Endothelial cell (in vitro differentiated cells): ENCODE data around the gene KLK14. TPM values are rescaled to one million over a fixed set of nuclear protein-coding genes. Genes with fewer than 3 reads are reported as not detected.

ENCODE experiments used
- DNase-seq: peaks from one replicate; pipeline ENCODE4 v3.0.0; 2021; ENCODE audit warnings: low spot score
- H3K27ac Mint-ChIP-seq: one replicate; pipeline ENCODE4 v1.8.0; 2021; ENCODE audit warnings: mixed read lengths, inconsistent platforms; ENCODE audit not compliant: unreplicated experiment
- H3K27me3 Mint-ChIP-seq: one replicate; pipeline ENCODE4 v1.8.0; 2021; ENCODE audit warnings: mild to moderate bottlenecking, moderate library complexity, mixed read lengths, inconsistent platforms; ENCODE audit not compliant: unreplicated experiment
- H3K36me3 Mint-ChIP-seq: one replicate; pipeline ENCODE4 v1.8.0; 2021; ENCODE audit warnings: mild to moderate bottlenecking, low read depth, mixed read lengths, inconsistent platforms; ENCODE audit not compliant: unreplicated experiment
- H3K4me1 Mint-ChIP-seq: one replicate; pipeline ENCODE4 v1.8.0; 2021; ENCODE audit warnings: mild to moderate bottlenecking, mixed read lengths, inconsistent platforms; ENCODE audit not compliant: unreplicated experiment
- H3K4me3 Mint-ChIP-seq: one replicate; pipeline ENCODE4 v1.8.0; 2021; ENCODE audit warnings: mild to moderate bottlenecking, mixed read lengths, inconsistent platforms; ENCODE audit not compliant: unreplicated experiment
- H3K9me3 Mint-ChIP-seq: one replicate; pipeline ENCODE4 v1.8.0; 2021; ENCODE audit warnings: mixed read lengths, inconsistent platforms; ENCODE audit not compliant: unreplicated experiment
- total RNA-seq: library from RNA; stranded (reverse); fragmentation: NEBNext Ultra II Directional; extraction: Animal tissue kit (Norgen Biotek cat#: 25700); gene quantifications from one replicate; pipeline ENCODE4 v1.2.1, GENCODE V29; 2021; ENCODE audit not compliant: unreplicated experiment
- TF ChIP-seq, protein P1 (sequence below): fragments of 200-600 bp; sonication (generic); IDR thresholded peaks from one replicate; pipeline ENCODE4 v1.5.0; 2021; ENCODE audit warnings: antibody characterized with exemption; ENCODE audit not compliant: unreplicated experiment

Gene KLK14
- total RNA-seq, 1 donor from 2014 or later: not detected

DNA sequence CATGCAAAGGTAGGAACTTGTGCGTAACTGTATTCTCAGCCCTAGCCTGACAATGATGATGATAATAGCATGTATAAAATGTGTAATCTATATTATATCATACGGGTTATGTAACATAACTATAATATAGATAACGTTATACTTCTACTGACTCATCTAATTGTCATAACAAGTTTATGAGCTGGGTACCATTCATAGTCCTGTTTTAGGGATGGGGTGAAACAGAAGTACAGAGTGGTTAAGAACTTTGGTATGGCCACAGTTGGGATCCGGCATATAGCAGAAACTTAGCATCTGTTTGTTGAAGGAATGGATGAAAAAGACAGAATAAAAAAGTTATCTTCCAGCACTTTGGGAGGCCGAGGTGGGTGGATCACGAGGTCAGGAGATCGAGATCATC is 20.3 kb upstream of the KLK14 start:
- Mint-ChIP-seq H3K9me3 (no peaks in the 10 kb centered on the region), H3K4me3 (peak overlapping the region; percentile 48), H3K36me3 (peaks cover 34% of the 10 kb centered on the region), H3K27ac (no peak overlapping the region), H3K4me1 (peaks cover 7% of the 10 kb centered on the region), H3K27me3 (peaks cover 11% of the 10 kb centered on the region)
- no peak for DNase-seq
- TF ChIP-seq, protein P1, sequence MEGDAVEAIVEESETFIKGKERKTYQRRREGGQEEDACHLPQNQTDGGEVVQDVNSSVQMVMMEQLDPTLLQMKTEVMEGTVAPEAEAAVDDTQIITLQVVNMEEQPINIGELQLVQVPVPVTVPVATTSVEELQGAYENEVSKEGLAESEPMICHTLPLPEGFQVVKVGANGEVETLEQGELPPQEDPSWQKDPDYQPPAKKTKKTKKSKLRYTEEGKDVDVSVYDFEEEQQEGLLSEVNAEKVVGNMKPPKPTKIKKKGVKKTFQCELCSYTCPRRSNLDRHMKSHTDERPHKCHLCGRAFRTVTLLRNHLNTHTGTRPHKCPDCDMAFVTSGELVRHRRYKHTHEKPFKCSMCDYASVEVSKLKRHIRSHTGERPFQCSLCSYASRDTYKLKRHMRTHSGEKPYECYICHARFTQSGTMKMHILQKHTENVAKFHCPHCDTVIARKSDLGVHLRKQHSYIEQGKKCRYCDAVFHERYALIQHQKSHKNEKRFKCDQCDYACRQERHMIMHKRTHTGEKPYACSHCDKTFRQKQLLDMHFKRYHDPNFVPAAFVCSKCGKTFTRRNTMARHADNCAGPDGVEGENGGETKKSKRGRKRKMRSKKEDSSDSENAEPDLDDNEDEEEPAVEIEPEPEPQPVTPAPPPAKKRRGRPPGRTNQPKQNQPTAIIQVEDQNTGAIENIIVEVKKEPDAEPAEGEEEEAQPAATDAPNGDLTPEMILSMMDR: no peak

DNA sequence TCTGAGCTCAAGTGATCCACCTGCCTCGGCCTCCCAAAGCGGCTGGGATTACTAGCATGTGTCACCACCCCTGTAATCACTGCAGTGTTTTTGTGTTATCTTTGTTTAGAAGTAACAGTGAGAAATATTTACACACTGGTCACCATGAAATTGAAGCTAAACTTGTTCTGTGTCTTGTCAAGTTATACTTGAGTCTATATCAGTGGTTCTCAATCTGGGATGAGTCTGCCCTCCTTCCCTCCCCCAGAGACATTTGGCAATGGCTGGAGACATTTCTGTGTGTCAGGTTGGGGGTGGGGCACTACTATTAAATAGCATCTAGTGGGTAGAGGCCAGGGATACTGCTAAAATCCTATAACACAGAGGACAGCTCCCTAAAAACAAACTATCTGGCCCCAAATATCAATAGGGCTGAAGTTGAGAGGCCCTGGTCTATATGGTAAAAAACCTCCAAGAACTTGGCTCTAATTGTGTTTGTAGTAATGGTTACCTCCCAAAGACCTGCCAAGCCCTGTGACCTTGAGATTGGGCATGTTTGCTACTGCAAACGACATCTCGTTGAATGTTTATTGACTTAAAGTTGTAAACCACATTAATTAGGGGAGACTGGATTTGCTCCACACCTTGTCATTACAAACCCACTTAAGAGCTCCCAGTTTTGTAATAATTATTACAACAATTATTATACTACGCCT is 18.6 kb upstream of the KLK14 start:
- Mint-ChIP-seq H3K9me3 (no peaks in the 10 kb centered on the region), H3K27ac (peak overlapping the region; percentile 57), H3K4me1 (peaks cover 8% of the 10 kb centered on the region), H3K36me3 (peaks cover 29% of the 10 kb centered on the region), H3K27me3 (peaks cover 10% of the 10 kb centered on the region), H3K4me3 (no peak overlapping the region)
- TF ChIP-seq, protein P1: no peak
- DNase-seq: no peak

DNA sequence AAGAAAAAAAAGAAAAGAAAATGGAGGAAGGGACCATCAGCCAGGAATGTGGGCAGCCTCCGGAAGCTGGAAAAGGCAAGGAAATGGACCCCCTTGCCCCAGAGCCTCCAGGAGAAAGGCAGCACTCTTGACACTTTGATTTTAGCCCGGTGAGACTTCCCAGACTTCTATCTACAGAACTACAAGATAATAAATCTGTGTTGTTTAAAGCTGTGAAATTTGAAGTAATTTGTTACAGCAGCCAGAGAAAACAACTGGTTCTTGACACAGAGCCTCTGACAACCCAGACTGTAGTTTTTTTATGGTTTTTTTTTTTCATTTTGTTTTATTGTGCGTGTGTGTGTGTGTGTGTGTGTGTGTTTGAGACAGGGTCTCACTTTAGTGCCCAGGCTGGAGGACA is 17.9 kb upstream of the KLK14 start:
- TF ChIP-seq, protein P1: no peak
- peaks cover 8% of the 10 kb centered on the region for H3K4me1 Mint-ChIP-seq
- H3K4me3 Mint-ChIP-seq: no peak overlapping the region
- DNase-seq: no peak
- H3K27ac Mint-ChIP-seq: no peak overlapping the region
- H3K9me3 Mint-ChIP-seq: no peaks in the 10 kb centered on the region
- H3K27me3 Mint-ChIP-seq: peaks cover 4% of the 10 kb centered on the region
- H3K36me3 Mint-ChIP-seq: peaks cover 24% of the 10 kb centered on the region

DNA sequence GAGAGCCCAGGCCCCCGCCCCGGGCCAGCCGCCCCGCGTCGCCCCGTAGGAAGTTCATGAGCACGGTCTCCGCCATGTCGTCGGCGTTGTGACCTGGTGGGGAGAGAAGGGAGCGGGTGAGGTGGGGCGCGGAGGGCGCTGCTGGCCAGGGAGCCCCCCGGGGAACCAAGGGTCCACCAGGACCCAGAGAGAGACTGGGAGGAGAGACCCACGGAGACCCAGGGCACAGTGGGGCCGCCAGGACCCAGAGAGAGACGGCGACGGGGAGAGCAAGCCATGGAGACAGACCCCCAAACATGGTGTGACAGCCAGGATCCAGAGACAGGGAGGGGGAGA is 16.3 kb upstream of the KLK14 start:
- H3K36me3 Mint-ChIP-seq: peaks cover 12% of the 10 kb centered on the region
- H3K27me3 Mint-ChIP-seq: peaks cover 2% of the 10 kb centered on the region
- H3K27ac Mint-ChIP-seq: no peak overlapping the region
- no peak for DNase-seq
- H3K9me3 Mint-ChIP-seq: no peaks in the 10 kb centered on the region
- no peak overlapping the region for H3K4me3 Mint-ChIP-seq
- TF ChIP-seq, protein P1: no peak
- peaks cover 13% of the 10 kb centered on the region for H3K4me1 Mint-ChIP-seq

DNA sequence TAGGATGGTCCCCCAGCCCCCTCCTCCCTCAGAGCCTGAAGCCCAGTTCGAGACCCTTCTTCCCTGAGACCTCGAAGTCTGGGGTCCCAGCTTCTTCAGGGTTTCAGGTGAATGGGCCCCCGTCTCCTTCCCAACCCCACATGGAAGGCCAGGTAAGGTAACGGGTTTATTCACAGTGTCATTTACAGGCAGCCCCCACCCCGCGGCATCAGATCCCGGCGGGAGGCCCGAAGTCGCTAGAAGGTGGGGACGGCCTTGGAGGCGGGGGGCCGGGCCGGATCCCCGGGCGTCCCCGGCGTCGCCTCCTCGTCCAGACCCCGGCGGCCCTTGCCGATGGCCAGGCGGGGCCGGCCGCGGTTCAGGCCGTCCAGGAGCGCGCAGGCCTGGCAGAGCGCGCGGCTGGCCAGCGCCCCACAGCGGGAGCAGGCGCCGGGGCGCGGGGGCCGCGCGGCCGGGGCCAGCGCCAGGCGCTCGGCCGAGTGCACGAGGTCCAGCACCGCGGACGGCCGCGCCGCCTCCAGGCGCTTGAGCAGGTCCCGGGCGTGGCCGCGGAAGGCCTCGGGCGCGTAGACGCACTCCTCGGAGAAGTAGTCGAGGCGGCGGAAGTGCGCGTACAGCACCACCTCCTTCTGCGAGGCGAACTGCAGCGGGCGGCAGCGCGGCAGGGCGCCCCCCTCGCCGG is 15.8 kb upstream of the KLK14 start:
- Mint-ChIP-seq H3K27me3 (peaks cover 2% of the 10 kb centered on the region), H3K9me3 (no peaks in the 10 kb centered on the region), H3K4me1 (peaks cover 13% of the 10 kb centered on the region)

More for the DNA sequence above, 15.8 kb upstream of the KLK14 start:
- peaks cover 10% of the 10 kb centered on the region for H3K36me3 Mint-ChIP-seq
- no peak for DNase-seq
- H3K27ac Mint-ChIP-seq: no peak overlapping the region
- TF ChIP-seq, protein P1: no peak
- no peak overlapping the region for H3K4me3 Mint-ChIP-seq
